A673 (cell line): Measurements from ENCODE around the gene ACY1. TPM values are rescaled to one million over a fixed set of nuclear protein-coding genes. Genes with fewer than 3 reads are reported as not detected.

ENCODE experiments used
- BruUV-seq: library from RNA; stranded (reverse); fragments of 400-500 nt; replicated peaks from 2 replicates; lab custom pipeline; 2021; lab: Mats Ljungman, UMichigan
- CTCF ChIA-PET: fragments of 300-600 bp; sonication (Branson Sonifier 250); formaldehyde crosslinking; loops from one replicate; lab custom pipeline; 2022; ENCODE audit warnings: antibody characterized with exemption; lab: Charles Lee
- POLR2A ChIA-PET: fragments of 300-600 bp; sonication (Branson Sonifier 250); formaldehyde crosslinking; loops from one replicate; lab custom pipeline; 2022; ENCODE audit warnings: antibody characterized with exemption; ENCODE audit not compliant: low non-redundant PET; lab: Charles Lee
- DNase-seq: peaks from one replicate; pipeline ENCODE4 v3.0.0-alpha.2; 2015; ENCODE audit warnings: low spot score
- H3K27ac ChIP-seq: fragments of 200-600 bp; sonication (generic); 2 replicates; pipeline ENCODE4 v1.5.1; 2016; ENCODE audit warnings: mixed run types, low read depth, mild to moderate bottlenecking, mixed read lengths, antibody characterized with exemption, low read length; ENCODE audit not compliant: poor library complexity, severe bottlenecking
- H3K27me3 ChIP-seq: fragments of 200-600 bp; sonication (generic); replicated peaks from 2 replicates; pipeline ENCODE4 v1.6.1; 2017; ENCODE audit warnings: mixed run types, low read depth, mild to moderate bottlenecking, mixed read lengths, antibody characterized with exemption, low read length; ENCODE audit not compliant: insufficient read depth, poor library complexity
- H3K36me3 ChIP-seq: fragments of 200-600 bp; sonication (generic); 2 replicates; pipeline ENCODE4 v1.6.1; 2016; ENCODE audit warnings: mixed run types, mild to moderate bottlenecking, mixed read lengths, antibody characterized with exemption, low read length; ENCODE audit not compliant: insufficient read depth, poor library complexity, severe bottlenecking
- H3K4me1 ChIP-seq: fragments of 200-600 bp; sonication (generic); 2 replicates; pipeline ENCODE4 v1.6.1; 2017; ENCODE audit warnings: mixed run types, mild to moderate bottlenecking, mixed read lengths, antibody characterized with exemption, low read length; ENCODE audit not compliant: insufficient read depth, poor library complexity, severe bottlenecking
- H3K4me3 ChIP-seq: fragments of 200-600 bp; sonication (generic); 2 replicates; pipeline ENCODE4 v1.5.1; 2016; ENCODE audit warnings: low read depth, mixed run types, mild to moderate bottlenecking, mixed read lengths, low read length; ENCODE audit not compliant: poor library complexity, severe bottlenecking
- H3K9me3 ChIP-seq: fragments of 200-600 bp; sonication (generic); 2 replicates; pipeline ENCODE4 v1.6.1; 2016; ENCODE audit warnings: mixed run types, low read depth, mild to moderate bottlenecking, mixed read lengths, antibody characterized with exemption, low read length; ENCODE audit not compliant: poor library complexity, severe bottlenecking
- CTCF ChIP-seq: fragments of 300-800, 200-600 bp; sonication (generic); conservative IDR thresholded peaks from 2 replicates; pipeline ENCODE4 v1.5.1; 2017; ENCODE audit warnings: low read depth, mild to moderate bottlenecking, antibody characterized with exemption, low read length, moderate library complexity, mixed read lengths
- EZH2 ChIP-seq: fragments of 200-600 bp; sonication (generic); IDR thresholded peaks from 2 replicates; pipeline ENCODE4 v1.6.1; 2017; ENCODE audit warnings: borderline replicate concordance, low read depth, mild to moderate bottlenecking, mixed read lengths, antibody characterized with exemption, low read length; ENCODE audit not compliant: poor library complexity, severe bottlenecking
- intact Hi-C: fragments of 100-400 bp; cut with micrococcal nuclease; formaldehyde crosslinking; loops from one replicate; pipeline ENCODE4 v1.10.0; 2022; ENCODE audit not compliant: unreplicated experiment
- total RNA-seq: library from RNA; stranded (reverse); gene quantifications from 2 replicates; pipeline ENCODE4 v1.2.3, GENCODE V29; 2021

ACY1 gene
- total RNA-seq, 1 experiment from 2014 or later: 6.4 TPM

GRCh38 chr3:51982352-51982837, 940 bp upstream of the ACY1 start:
- Histone ChIP-seq H3K27me3 (no peaks in the 10 kb centered on the region), H3K4me1 (peaks cover 6% of the 10 kb centered on the region), H3K27ac (no peak overlapping the region), H3K4me3 (peak overlapping the region; percentile 47), H3K9me3 (no peaks in the 10 kb centered on the region), H3K36me3 (no peaks in the 10 kb centered on the region)
- TF ChIP-seq EZH2 (no peak), CTCF (0 out of 2 replicates have a peak, but pooled peaks have one; percentile 20)
- BruUV-seq: no TSS peak
- intact Hi-C loops: no loop called here
- ChIA-PET CTCF (interaction anchor here (1.0 kb wide), 1 partner anchor 41 kb away, joined by 3 read pairs; the partner anchor contains the start of gene RRP9), POLR2A (no interaction called here)
- no peak for DNase-seq

- Histone ChIP-seq H3K27ac (peak overlapping the region; percentile 67), H3K36me3 (no peaks in the 10 kb centered on the region), H3K4me1 (peaks cover 6% of the 10 kb centered on the region), H3K9me3 (no peaks in the 10 kb centered on the region), H3K4me3 (peak overlapping the region; percentile 47), H3K27me3 (no peaks in the 10 kb centered on the region)
- BruUV-seq: TSS peak; percentile 91
- intact Hi-C loops: no loop called here
- ChIA-PET CTCF (no interaction called here), POLR2A (no interaction called here)
- TF ChIP-seq EZH2: no peak
- TF ChIP-seq CTCF: no peak
- no peak for DNase-seq
Measured at GRCh38 chr3:51983578-51984268, 388 bp downstream of the ACY1 start.

GRCh38 chr3:51984269-51984647, 923 bp downstream of the ACY1 start:
- H3K4me1 ChIP-seq: peaks cover 6% of the 10 kb centered on the region
- DNase-seq: no peak
- no peaks in the 10 kb centered on the region for H3K27me3 ChIP-seq
- ChIA-PET POLR2A (no interaction called here), CTCF (no interaction called here)
- intact Hi-C loops: no loop called here
- H3K27ac ChIP-seq: no peak overlapping the region
- H3K9me3 ChIP-seq: no peaks in the 10 kb centered on the region
- no TSS peak for BruUV-seq
- H3K4me3 ChIP-seq: no peak overlapping the region
- no peaks in the 10 kb centered on the region for H3K36me3 ChIP-seq
- TF ChIP-seq CTCF: no peak
- TF ChIP-seq EZH2: no peak
